HG03103 (cell line): Measurements from ENCODE around the gene FAR2.
"Not testable (repeated sequence)": the region's sequence is repeated elsewhere in the genome, so short reads cannot be mapped to it uniquely, and the experiment has no call there.

Experiments
- ATAC-seq: cut with Tn5 transposase; IDR thresholded peaks from one replicate; pipeline ENCODE4 v1.9.1; 2021; ENCODE audit warnings: low read depth; ENCODE audit not compliant: unreplicated experiment

FAR2 gene

GRCh38 chr12:29316752-29317151 lies 167.7 kb downstream of the FAR2 start:
- ATAC-seq, result no peak

GRCh38 chr12:29317556-29318363 lies 168.7 kb downstream of the FAR2 start:
- peak; percentile 99 for ATAC-seq

- ATAC-seq, result no peak
Measured at GRCh38 chr12:29320295-29321085, 171.4 kb downstream of the FAR2 start.

GRCh38 chr12:29322157-29322556 lies 173.1 kb downstream of the FAR2 start:
- no peak for ATAC-seq

- ATAC-seq, result no peak
Measured at GRCh38 chr12:29329411-29329810, 180.3 kb downstream of the FAR2 start.

- ATAC-seq, result no peak
Measured at GRCh38 chr12:29333178-29333577, 184.1 kb downstream of the FAR2 start.

GRCh38 chr12:29334937-29335336 lies 185.9 kb downstream of the FAR2 start:
- ATAC-seq, result no peak

GRCh38 chr12:29337325-29337724 lies 188.2 kb downstream of the FAR2 start:
- ATAC-seq, result no peak

GRCh38 chr12:29343022-29343799 lies 194.1 kb downstream of the FAR2 start:
- no peak for ATAC-seq

GRCh38 chr12:29346769-29347421 lies 197.8 kb downstream of the FAR2 start:
- ATAC-seq, result no peak

- ATAC-seq, result no peak
Measured at GRCh38 chr12:29350080-29350479, 201.0 kb downstream of the FAR2 start.

- no peak for ATAC-seq
Measured at GRCh38 chr12:29354954-29355353, 205.9 kb downstream of the FAR2 start.

- ATAC-seq, result no peak
Measured at GRCh38 chr12:29365091-29365490, 216.0 kb downstream of the FAR2 start.

- no peak for ATAC-seq
Measured at GRCh38 chr12:29374012-29374411, 224.9 kb downstream of the FAR2 start.

- no peak for ATAC-seq
Measured at GRCh38 chr12:29374913-29375312, 225.8 kb downstream of the FAR2 start.

- no peak for ATAC-seq
Measured at GRCh38 chr12:29376118-29376517, 227.0 kb downstream of the FAR2 start.

GRCh38 chr12:29380536-29381523 lies 231.8 kb downstream of the FAR2 start, which contains the start of gene ERGIC2:
TSS of gene ERGIC2 (minus strand) at chr12:29381172. CDS start at chr12:29371633, 9,539 bp downstream.
- ATAC-seq, result peak; percentile 96

GRCh38 chr12:29382251-29382650 lies 233.2 kb downstream of the FAR2 start:
- no peak for ATAC-seq

GRCh38 chr12:29385194-29385593 lies 236.1 kb downstream of the FAR2 start:
- not testable (repeated sequence) for ATAC-seq
